Erythroblast (primary cell): ENCODE results near the gene C14orf132.

Experiments
- DNase-seq, 2 experiments: peaks; one replicate each; lab custom pipeline; 2025; lab: John Stamatoyannopoulos, UW
- GATA1 ChIP-seq: IDR thresholded peaks from 2 replicates; pipeline ENCODE4 v1.6.1; 2011; ENCODE audit warnings: low read depth, mild to moderate bottlenecking, control low read depth, low read length, moderate library complexity
- POLR2A ChIP-seq: IDR thresholded peaks from 2 replicates; pipeline ENCODE4 v1.6.1; 2011; ENCODE audit warnings: mild to moderate bottlenecking, low read length

Gene C14orf132

GRCh38 chr14:96077983-96078624, 38.9 kb downstream of the C14orf132 start:
- TF ChIP-seq POLR2A (no peak), GATA1 (no peak)
- DNase-seq, result no peak

- DNase-seq, result no peak
Measured at GRCh38 chr14:96078625-96079016, 39.5 kb downstream of the C14orf132 start.

GRCh38 chr14:96079066-96079465, 39.9 kb downstream of the C14orf132 start:
- TF ChIP-seq POLR2A, result no peak
- TF ChIP-seq GATA1, result no peak
- no peak for DNase-seq

More at GRCh38 chr14:96078625-96079016, 39.5 kb downstream of the C14orf132 start:
- TF ChIP-seq GATA1, result no peak
- no peak for TF ChIP-seq POLR2A

- no peak for DNase-seq
Measured at GRCh38 chr14:96080571-96080970, 41.4 kb downstream of the C14orf132 start.

GRCh38 chr14:96081224-96081623, 42.1 kb downstream of the C14orf132 start:
- DNase-seq, result no peak
- TF ChIP-seq POLR2A (no peak), GATA1 (no peak)

More at GRCh38 chr14:96080571-96080970, 41.4 kb downstream of the C14orf132 start:
- no peak for TF ChIP-seq GATA1
- TF ChIP-seq POLR2A, result no peak

GRCh38 chr14:96081767-96082400, 42.7 kb downstream of the C14orf132 start:
- TF ChIP-seq GATA1, result no peak
- TF ChIP-seq POLR2A, result no peak
- no peak for DNase-seq

- no peak for DNase-seq
- no peak for TF ChIP-seq POLR2A
- TF ChIP-seq GATA1, result no peak
Measured at GRCh38 chr14:96082420-96083300, 43.5 kb downstream of the C14orf132 start.

GRCh38 chr14:96083667-96084320, 44.6 kb downstream of the C14orf132 start:
- no peak for DNase-seq
- TF ChIP-seq GATA1 (no peak), POLR2A (no peak)

- DNase-seq, result no peak
- TF ChIP-seq POLR2A (no peak), GATA1 (no peak)
Measured at GRCh38 chr14:96084796-96085195, 45.6 kb downstream of the C14orf132 start.

GRCh38 chr14:96085369-96085768, 46.2 kb downstream of the C14orf132 start:
- TF ChIP-seq GATA1 (no peak), POLR2A (no peak)
- DNase-seq, result no peak

GRCh38 chr14:96086032-96086431, 46.9 kb downstream of the C14orf132 start:
- DNase-seq, result no peak
- TF ChIP-seq GATA1, result no peak
- TF ChIP-seq POLR2A, result no peak

GRCh38 chr14:96086574-96087077, 47.5 kb downstream of the C14orf132 start:
- DNase-seq, result no peak
- TF ChIP-seq POLR2A, result no peak
- no peak for TF ChIP-seq GATA1

GRCh38 chr14:96088074-96088473, 48.9 kb downstream of the C14orf132 start:
- TF ChIP-seq POLR2A (no peak), GATA1 (no peak)

More at GRCh38 chr14:96088074-96088473, 48.9 kb downstream of the C14orf132 start:
- DNase-seq, result no peak
